DND-41 (cell line): ENCODE data around the gene CHSY3.

ENCODE experiments used
- ATAC-seq: fragments of 200-7000 bp; cut with Tn5 transposase; 3 replicates; pipeline ENCODE4 v1.9.1; 2021; ENCODE audit warnings: low read depth; ENCODE audit not compliant: insufficient read depth
- DNase-seq: peaks from one replicate; pipeline ENCODE4 v3.0.0-alpha.2; 2020
- H2AFZ ChIP-seq: 2 replicates; pipeline ENCODE4 v1.6.0; 2012; ENCODE audit warnings: low read depth, low read length
- H3K27ac ChIP-seq: 2 replicates; pipeline ENCODE4 v1.5.1; 2012; ENCODE audit warnings: low read length, inconsistent platforms
- H3K27me3 ChIP-seq: fragments of 200-600 bp; sonication (generic); 2 replicates; pipeline ENCODE4 v1.6.0; 2012; ENCODE audit warnings: low read length, mild to moderate bottlenecking, inconsistent platforms; ENCODE audit not compliant: insufficient read depth, poor library complexity
- H3K36me3 ChIP-seq: 2 replicates; pipeline ENCODE4 v1.5.1; 2012; ENCODE audit warnings: low read length, inconsistent platforms; ENCODE audit not compliant: insufficient read depth
- H3K4me1 ChIP-seq: 2 replicates; pipeline ENCODE4 v1.5.1; 2012; ENCODE audit warnings: mild to moderate bottlenecking, low read length; ENCODE audit not compliant: insufficient read depth
- H3K4me2 ChIP-seq: 2 replicates; pipeline ENCODE4 v1.6.0; 2012; ENCODE audit warnings: mild to moderate bottlenecking, moderate library complexity, low read length, inconsistent platforms; ENCODE audit not compliant: insufficient read depth
- H3K4me3 ChIP-seq, 2 experiments: fragments of 200-600 bp in 1 of 2; shearing (Covaris generic) in 1 of 2; 2 replicates each; pipeline ENCODE4 v1.5.1; 2012 to 2016; ENCODE audit warnings: inconsistent platforms in 2 of 2, low read length in 2 of 2, mild to moderate bottlenecking in 2 of 2, low read depth in 1 of 2, moderate library complexity in 1 of 2
- H3K79me2 ChIP-seq: 2 replicates; pipeline ENCODE4 v1.6.0; 2012; ENCODE audit warnings: low read length, inconsistent platforms; ENCODE audit not compliant: insufficient read depth
- H3K9ac ChIP-seq: 2 replicates; pipeline ENCODE4 v1.6.0; 2012; ENCODE audit warnings: low read depth, mild to moderate bottlenecking, inconsistent platforms, low read length, moderate library complexity
- H3K9me3 ChIP-seq: 2 replicates; pipeline ENCODE4 v1.5.1; 2012; ENCODE audit warnings: low read length, moderate library complexity, mild to moderate bottlenecking, inconsistent platforms; ENCODE audit not compliant: insufficient read depth, severe bottlenecking
- H4K20me1 ChIP-seq: 2 replicates; pipeline ENCODE4 v1.6.0; 2012; ENCODE audit warnings: low read length; ENCODE audit not compliant: insufficient read depth
- EZH2 ChIP-seq: IDR thresholded peaks from 3 replicates; pipeline ENCODE4 v1.6.1; 2012; ENCODE audit warnings: borderline replicate concordance, low read depth, mild to moderate bottlenecking, moderate library complexity, low read length, inconsistent platforms; ENCODE audit not compliant: severe bottlenecking
- TF ChIP-seq, protein P1 (sequence below): IDR thresholded peaks from 2 replicates; pipeline ENCODE4 v1.5.1; 2012; ENCODE audit warnings: borderline replicate concordance, low read length, moderate library complexity, mild to moderate bottlenecking; ENCODE audit not compliant: poor library complexity, severe bottlenecking; ENCODE audit errors: extremely low read depth

CHSY3 gene

DNA sequence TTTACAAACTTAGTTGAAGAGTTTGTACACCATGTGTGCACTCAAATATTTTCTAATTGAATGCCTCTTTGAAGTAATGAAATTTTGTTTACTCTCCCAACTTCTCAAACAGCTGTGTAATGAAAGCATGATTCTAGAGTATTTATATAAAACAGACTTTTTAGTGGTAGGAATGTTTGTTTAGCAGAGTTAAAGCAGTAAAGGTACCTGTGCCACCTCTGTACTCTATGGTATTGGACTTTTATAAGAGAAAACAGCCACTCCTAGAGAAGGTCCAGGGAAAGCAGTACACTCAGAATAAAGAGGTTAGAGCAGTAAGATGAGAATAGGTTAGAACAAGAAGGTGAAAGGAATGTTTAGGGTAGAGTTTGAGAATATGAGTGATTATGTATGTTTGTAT lies 163.1 kb downstream of the CHSY3 start:
- H3K4me3 ChIP-seq = no peak overlapping the region
- no peak for TF ChIP-seq EZH2
- TF ChIP-seq, protein P1, sequence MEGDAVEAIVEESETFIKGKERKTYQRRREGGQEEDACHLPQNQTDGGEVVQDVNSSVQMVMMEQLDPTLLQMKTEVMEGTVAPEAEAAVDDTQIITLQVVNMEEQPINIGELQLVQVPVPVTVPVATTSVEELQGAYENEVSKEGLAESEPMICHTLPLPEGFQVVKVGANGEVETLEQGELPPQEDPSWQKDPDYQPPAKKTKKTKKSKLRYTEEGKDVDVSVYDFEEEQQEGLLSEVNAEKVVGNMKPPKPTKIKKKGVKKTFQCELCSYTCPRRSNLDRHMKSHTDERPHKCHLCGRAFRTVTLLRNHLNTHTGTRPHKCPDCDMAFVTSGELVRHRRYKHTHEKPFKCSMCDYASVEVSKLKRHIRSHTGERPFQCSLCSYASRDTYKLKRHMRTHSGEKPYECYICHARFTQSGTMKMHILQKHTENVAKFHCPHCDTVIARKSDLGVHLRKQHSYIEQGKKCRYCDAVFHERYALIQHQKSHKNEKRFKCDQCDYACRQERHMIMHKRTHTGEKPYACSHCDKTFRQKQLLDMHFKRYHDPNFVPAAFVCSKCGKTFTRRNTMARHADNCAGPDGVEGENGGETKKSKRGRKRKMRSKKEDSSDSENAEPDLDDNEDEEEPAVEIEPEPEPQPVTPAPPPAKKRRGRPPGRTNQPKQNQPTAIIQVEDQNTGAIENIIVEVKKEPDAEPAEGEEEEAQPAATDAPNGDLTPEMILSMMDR = no peak
- H3K4me2 ChIP-seq = no peak overlapping the region
- no peaks in the 10 kb centered on the region for H3K36me3 ChIP-seq
- no peak overlapping the region for H3K9ac ChIP-seq
- no peaks in the 10 kb centered on the region for H3K4me1 ChIP-seq
- H3K27me3 ChIP-seq = no peaks in the 10 kb centered on the region
- no peaks in the 10 kb centered on the region for H4K20me1 ChIP-seq
- no peak overlapping the region for H2AFZ ChIP-seq
- H3K27ac ChIP-seq = no peak overlapping the region
- no peaks in the 10 kb centered on the region for H3K9me3 ChIP-seq
- no peaks in the 10 kb centered on the region for H3K79me2 ChIP-seq
- DNase-seq (no peak), ATAC-seq (no peak)

DNA sequence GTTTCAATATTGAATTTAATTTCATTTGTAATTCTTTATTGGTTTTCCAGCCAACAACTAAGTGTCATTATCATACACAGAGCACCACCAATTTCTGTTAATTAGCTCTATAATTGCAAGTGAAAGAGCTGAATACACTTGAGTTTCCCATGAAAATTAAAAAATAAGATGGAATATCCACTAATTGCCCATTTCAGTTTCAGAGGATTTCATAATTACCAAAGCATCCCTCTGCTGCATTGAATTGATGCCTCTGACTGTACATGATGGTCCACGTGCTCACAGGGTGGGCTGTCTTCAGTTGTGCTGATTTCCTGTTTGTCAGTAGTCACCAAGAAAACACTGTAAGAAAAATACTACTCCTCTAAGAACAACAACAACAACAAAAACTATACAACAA lies 163.8 kb downstream of the CHSY3 start:
- H4K20me1 ChIP-seq = no peaks in the 10 kb centered on the region
- H3K27me3 ChIP-seq = no peaks in the 10 kb centered on the region
- no peak overlapping the region for H3K4me2 ChIP-seq
- no peak overlapping the region for H2AFZ ChIP-seq
- ATAC-seq = no peak
- no peaks in the 10 kb centered on the region for H3K4me1 ChIP-seq
- H3K79me2 ChIP-seq = no peaks in the 10 kb centered on the region
- no peaks in the 10 kb centered on the region for H3K9me3 ChIP-seq
- H3K27ac ChIP-seq = no peak overlapping the region
- no peak overlapping the region for H3K9ac ChIP-seq
- H3K36me3 ChIP-seq = no peaks in the 10 kb centered on the region
- no peak for TF ChIP-seq EZH2
- TF ChIP-seq, protein P1 = no peak
- no peak for DNase-seq
- no peak overlapping the region for H3K4me3 ChIP-seq

DNA sequence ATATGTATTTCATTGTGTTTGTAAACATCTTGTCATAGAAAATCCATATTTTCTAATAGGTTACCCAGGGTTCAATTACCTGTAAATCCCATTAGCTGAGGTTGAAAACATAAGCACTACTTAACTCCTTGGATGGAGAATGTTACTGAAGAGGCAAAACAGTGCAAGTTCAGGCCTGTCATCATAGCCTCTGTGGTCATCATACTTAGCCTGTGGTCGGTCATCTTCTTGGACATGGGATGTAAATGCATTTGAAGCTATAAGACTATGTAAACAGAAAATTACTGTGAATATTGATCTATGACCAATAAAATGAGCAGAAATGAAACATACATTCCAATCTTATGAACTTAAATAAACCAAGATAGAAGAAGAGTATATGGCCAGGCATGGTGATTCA lies 164.7 kb downstream of the CHSY3 start:
- no peak overlapping the region for H3K4me3 ChIP-seq
- ATAC-seq = no peak
- no peak overlapping the region for H3K4me2 ChIP-seq

DNA sequence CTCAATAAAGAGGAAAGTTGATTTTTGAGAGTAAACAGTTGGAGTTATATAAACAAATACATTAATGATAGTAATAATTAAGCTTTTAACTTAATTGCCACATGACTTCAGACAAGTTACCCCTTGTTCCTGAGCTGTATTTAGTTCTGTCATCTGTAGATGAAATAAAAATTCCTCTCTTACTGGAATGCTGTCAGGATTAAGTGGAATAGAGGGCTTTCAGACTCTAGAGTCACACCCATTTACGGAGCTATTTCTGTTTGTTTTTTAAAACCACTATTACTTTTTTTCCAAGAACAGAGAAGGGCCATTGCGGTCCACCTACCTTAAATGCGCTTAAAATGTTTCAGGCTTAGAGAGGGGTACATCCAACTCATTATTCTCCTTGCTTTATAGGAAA lies 170.6 kb downstream of the CHSY3 start:
- Histone ChIP-seq H3K9me3 (no peaks in the 10 kb centered on the region), H3K4me3 (no peak overlapping the region), H3K9ac (no peak overlapping the region), H3K27me3 (no peaks in the 10 kb centered on the region), H3K27ac (no peak overlapping the region), H3K4me2 (no peak overlapping the region), H3K36me3 (no peaks in the 10 kb centered on the region), H2AFZ (no peak overlapping the region), H4K20me1 (no peaks in the 10 kb centered on the region), H3K4me1 (no peaks in the 10 kb centered on the region), H3K79me2 (no peaks in the 10 kb centered on the region)
- no peak for TF ChIP-seq EZH2
- TF ChIP-seq, protein P1 = no peak
- no peak for ATAC-seq
- no peak for DNase-seq

More for the DNA sequence above, 164.7 kb downstream of the CHSY3 start:
- Histone ChIP-seq H3K79me2 (no peaks in the 10 kb centered on the region), H3K9me3 (no peaks in the 10 kb centered on the region), H3K9ac (no peak overlapping the region), H3K4me1 (no peaks in the 10 kb centered on the region), H3K36me3 (no peaks in the 10 kb centered on the region), H3K27ac (no peak overlapping the region), H2AFZ (no peak overlapping the region), H4K20me1 (no peaks in the 10 kb centered on the region), H3K27me3 (no peaks in the 10 kb centered on the region)
- no peak for TF ChIP-seq EZH2
- no peak for DNase-seq
